GM12878 (cell line): ENCODE results near the gene DOK4. TPM values are rescaled to one million over a fixed set of nuclear protein-coding genes. Genes with fewer than 3 reads are reported as not detected.

Experiments
- ATAC-seq: fragments of 200-7000 bp; cut with Tn5 transposase; 3 replicates; pipeline ENCODE4 v1.9.1; 2020; ENCODE audit warnings: mild to moderate bottlenecking, moderate library complexity
- BruUV-seq: library from RNA; stranded (reverse); fragments of 400-500 nt; replicated peaks from 2 replicates; lab custom pipeline; 2021; lab: Mats Ljungman, UMichigan
- CTCF ChIA-PET: fragments of 300-600 bp; sonication (Branson Sonifier 250); formaldehyde crosslinking; extraction: SDS; loops from one replicate; lab custom pipeline; 2021; ENCODE audit warnings: inconsistent platforms; lab: Yijun Ruan, JAX
- POLR2A ChIA-PET: fragments of 350-600 bp; formaldehyde crosslinking; extraction: SDS; loops from one replicate; lab custom pipeline; 2021; ENCODE audit warnings: inconsistent platforms; lab: Charles Lee
- RAD21 ChIA-PET: fragments of 300-600 bp; sonication (Branson Sonifier 250); formaldehyde crosslinking; loops from one replicate; lab custom pipeline; 2023; ENCODE audit warnings: antibody characterized with exemption; ENCODE audit not compliant: unreplicated experiment; lab: Charles Lee
- SMC1A ChIA-PET: fragments of 300-600 bp; sonication (Branson Sonifier 250); formaldehyde crosslinking; loops from one replicate; lab custom pipeline; 2023; ENCODE audit not compliant: unreplicated experiment, uncharacterized antibody; lab: Charles Lee
- DNase-seq: peaks from one replicate; pipeline ENCODE4 v3.0.0-alpha.2; 2011; ENCODE audit warnings: low read depth, low spot score
- FAIRE-seq: peaks from 3 replicates; lab custom pipeline; 2011; peaks lifted over from hg19 to GRCh38; lab: Jason Lieb, UNC
- H2AFZ ChIP-seq: 2 replicates; pipeline ENCODE4 v1.6.0; 2011; ENCODE audit warnings: low read depth, low read length, control low read depth; ENCODE audit not compliant: control insufficient read depth
- H3K27ac ChIP-seq: 2 replicates; pipeline ENCODE4 v1.5.1; 2011; ENCODE audit warnings: control low read depth; ENCODE audit not compliant: control insufficient read depth, insufficient read depth
- H3K27me3 ChIP-seq, 2 experiments: replicated peaks in 1 of 2; 2 replicates each; pipeline versions ENCODE4 v1.6.0 to v1.6.1; 2011; ENCODE audit warnings: low read length in 1 of 2; ENCODE audit not compliant: control insufficient read depth in 2 of 2, insufficient read depth in 2 of 2
- H3K36me3 ChIP-seq, 2 experiments: 2 replicates each; pipeline ENCODE4 v1.5.1; 2011; ENCODE audit warnings: low read length in 1 of 2; ENCODE audit not compliant: control insufficient read depth in 2 of 2, insufficient read depth in 2 of 2
- H3K4me1 ChIP-seq: 2 replicates; pipeline ENCODE4 v1.6.1; 2011; ENCODE audit warnings: mild to moderate bottlenecking, low read length, moderate library complexity, mixed read lengths; ENCODE audit not compliant: control insufficient read depth, insufficient read depth
- H3K4me2 ChIP-seq: 2 replicates; pipeline ENCODE4 v1.6.0; 2011; ENCODE audit warnings: control low read depth; ENCODE audit not compliant: control insufficient read depth, insufficient read depth
- H3K4me3 ChIP-seq: fragments of 200-600 bp; sonication (generic); 2 replicates; pipeline ENCODE4 v1.5.1; 2016
- H3K79me2 ChIP-seq: 2 replicates; pipeline ENCODE4 v1.6.0; 2011; ENCODE audit warnings: low read length; ENCODE audit not compliant: control insufficient read depth, insufficient read depth
- H3K9ac ChIP-seq: 2 replicates; pipeline ENCODE4 v1.8.0; 2011; ENCODE audit warnings: low read length, control low read depth, mixed read lengths; ENCODE audit not compliant: control insufficient read depth, insufficient read depth
- H3K9me3 ChIP-seq: replicated peaks from 3 replicates; pipeline ENCODE4 v1.5.1; 2011; ENCODE audit warnings: mild to moderate bottlenecking, low read length; ENCODE audit not compliant: control insufficient read depth, insufficient read depth
- H4K20me1 ChIP-seq: 2 replicates; pipeline ENCODE4 v1.6.0; 2011; ENCODE audit not compliant: control insufficient read depth, insufficient read depth
- BCL3 ChIP-seq: IDR thresholded peaks from 2 replicates; pipeline ENCODE4 v1.6.1; 2011; ENCODE audit warnings: borderline replicate concordance, low read depth, mild to moderate bottlenecking, moderate library complexity, low read length; ENCODE audit not compliant: insufficient read depth, poor library complexity, severe bottlenecking
- CTCF ChIP-seq, 3 experiments: IDR thresholded peaks in 2 of 3; conservative IDR thresholded peaks in 1 of 3; 2 replicates each; pipeline ENCODE4 v1.5.1; 2011; ENCODE audit warnings: low read depth in 3 of 3, low read length in 3 of 3, mild to moderate bottlenecking in 3 of 3, control low read depth in 2 of 3, moderate library complexity in 2 of 3, inconsistent platforms in 1 of 3, mixed read lengths in 1 of 3; ENCODE audit not compliant: control insufficient read depth in 2 of 3, insufficient read depth in 1 of 3; ENCODE audit errors: extremely low read depth in 1 of 3
- NFXL1 ChIP-seq: fragments of 450-650 bp; IDR thresholded peaks from 2 replicates; pipeline ENCODE4 v1.6.1; 2017; ENCODE audit warnings: antibody characterized with exemption, mild to moderate bottlenecking, borderline replicate concordance
- SMAD5 ChIP-seq: IDR thresholded peaks from 2 replicates; pipeline ENCODE4 v1.6.1; 2016; ENCODE audit warnings: antibody characterized with exemption, low read depth
- WGBS: methylation state at CpG from one replicate; pipeline ENCODE4 v1.1.6; 2016; ENCODE audit warnings: low lambda C conversion rate; ENCODE audit not compliant: insufficient replicate concordance, insufficient coverage; ENCODE audit errors: missing lambda C conversion rate; 5-methylcytosine and 5-hydroxymethylcytosine counted together
- in situ Hi-C: fragments of 300-500 bp; cut with MboI; formaldehyde crosslinking; loops from 9 replicates; pipeline ENCODE4 v1.14.3; 2018; ENCODE audit warnings: mixed read lengths
- intact Hi-C: fragments of 100-400 bp; cut with micrococcal nuclease; formaldehyde crosslinking; loops from one replicate; pipeline ENCODE4 v1.14.2; 2022; ENCODE audit not compliant: unreplicated experiment
- polyA plus RNA-seq, 11 experiments: library from polyadenylated mRNA; depleted of rRNA in 4 of 11; unstranded in 6 of 11; stranded (reverse) in 5 of 11; fragments of >200 nt; fragmentation: Nextera tagmentation in 4 of 11; fragmentation: Illumina TruSeq in 1 of 11; extraction: Ambion mirVana in 4 of 11; extraction: Trizol in 1 of 11; gene quantifications; 1 replicate in 1 of 11; 2 replicates in 10 of 11; pipeline versions ENCODE4 v1.2.1 to v1.2.3, GENCODE V29; 2011 to 2016; ENCODE audit warnings: inconsistent platforms in 2 of 11, missing spikeins in 2 of 11, low read depth in 1 of 11
- total RNA-seq, 4 experiments: library from RNA; depleted of rRNA in 3 of 4; stranded (reverse); fragments of >200 nt in 3 of 4; fragmentation: Illumina TruSeq in 1 of 4; extraction: Trizol in 1 of 4; gene quantifications; 2 replicates each; pipeline versions ENCODE4 v1.2.1 to v1.2.3, GENCODE V29; 2013 to 2021

The DOK4 gene
- total and polyA plus RNA-seq, 10 of the 15 experiments (the other 5 are each of a cell fraction or from before 2014, with no cell fraction given) = 0.20 to 7.0 (median 2.4) TPM; not detected in 1

DNA sequence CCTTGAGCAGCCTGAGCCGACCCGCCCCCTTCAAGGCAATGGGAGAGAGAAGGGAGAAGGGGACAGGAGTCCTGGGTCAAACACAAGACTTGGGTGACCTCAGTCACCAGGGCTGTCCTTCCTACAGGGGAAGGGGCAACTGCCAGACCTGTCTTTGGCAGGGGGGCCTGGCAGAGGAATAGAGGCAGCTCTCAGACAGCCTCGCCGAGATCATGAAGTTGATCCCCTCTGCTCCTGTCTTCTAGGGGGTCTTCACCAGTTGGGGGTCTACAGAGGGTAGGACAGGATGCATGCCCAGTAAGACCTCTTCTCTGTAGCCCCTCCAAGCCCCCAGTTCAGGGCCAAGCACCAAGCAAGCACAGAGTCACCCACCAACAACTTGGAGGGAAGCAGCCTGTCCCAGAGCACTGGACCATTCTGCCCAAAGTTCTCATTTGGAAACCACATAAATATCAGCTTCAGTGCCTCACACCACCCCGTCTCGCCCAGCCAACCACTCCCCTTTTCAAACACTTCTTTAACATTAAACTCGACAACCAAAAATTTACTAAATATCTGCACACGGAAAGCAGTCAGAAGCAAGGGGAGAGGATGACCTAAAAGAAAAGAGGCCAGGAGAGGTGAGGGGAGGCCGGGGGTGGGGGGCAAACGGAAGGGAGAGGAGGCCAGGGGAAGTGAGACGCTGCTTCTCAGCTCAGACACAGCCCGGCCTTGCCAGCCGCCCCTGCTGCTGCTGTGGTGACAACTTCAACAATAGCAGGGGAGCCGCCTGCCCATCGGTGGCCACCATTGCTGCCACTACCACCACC, 7.7 kb downstream of the DOK4 start:
- Histone ChIP-seq H3K27me3 (no peaks in the 10 kb centered on the region), H3K4me1 (peaks cover 16% of the 10 kb centered on the region), H3K27ac (no peak overlapping the region), H2AFZ (no peak overlapping the region), H3K36me3 (no peaks in the 10 kb centered on the region; a peak in 1 of 4 replicates), H3K9me3 (no peaks in the 10 kb centered on the region), H3K9ac (no peak overlapping the region), H4K20me1 (no peaks in the 10 kb centered on the region), H3K79me2 (no peaks in the 10 kb centered on the region), H3K4me2 (no peak overlapping the region), H3K4me3 (no peak overlapping the region)
- ATAC-seq = no peak
- POLR2A ChIA-PET = no interaction called here
- no TSS peak for BruUV-seq
- RAD21 ChIA-PET = interaction anchor here (0.9 kb wide), 1 partner anchor 41 kb away, joined by 3 read pairs; no protein-coding TSS in a partner anchor
- in situ Hi-C loops (no loop called here), intact Hi-C loops (no loop called here)
- CTCF ChIA-PET = interaction anchor here (0.7 to 1.6 kb wide), 2 partner anchors 16 to 20 kb away, joined by 3 to 5 read pairs; partner anchors contain the start of gene POLR2C
- no peak for FAIRE-seq
- TF ChIP-seq CTCF (IDR thresholded peaks at IDR 0.05 in 2 of 3, conservative IDR thresholded peaks at IDR 0.05 in 1 of 3; ENCODE audit: control insufficient read depth in 2 of 3, extremely low read depth in 1 of 3, insufficient read depth in 1 of 3, low read depth in 3 of 3, low read length in 3 of 3) (no peak), NFXL1 (no peak), SMAD5 (no peak), BCL3 (no peak)
- 29% methylated on average over 15 of the region's 15 CpGs for WGBS
- SMC1A ChIA-PET = interaction anchor here (1.4 kb wide), 1 partner anchor 8 kb away, joined by 4 read pairs; the partner anchor contains the start of gene DOK4
- no peak for DNase-seq
